Neural cell (in vitro differentiated cells): ENCODE results near the gene NCOA3. TPM values are rescaled to one million over a fixed set of nuclear protein-coding genes. Genes with fewer than 3 reads are reported as not detected.

ENCODE experiments used
- H2AFZ ChIP-seq: fragments of 200-600, 300-800 bp; sonication (generic), shearing (Covaris generic); 2 replicates; pipeline ENCODE4 v1.6.0; 2014; ENCODE audit warnings: low read depth, mild to moderate bottlenecking, antibody characterized with exemption, low read length, moderate library complexity
- H3F3A ChIP-seq: fragments of 200-600 bp; shearing (Covaris generic); 2 replicates; pipeline ENCODE4 v1.6.1; 2016; ENCODE audit warnings: mild to moderate bottlenecking, moderate library complexity, mixed read lengths, antibody characterized with exemption, low read length; ENCODE audit not compliant: insufficient read depth, poor library complexity, severe bottlenecking
- H3K27ac ChIP-seq: fragments of 200-600, 300-800 bp; sonication (generic), shearing (Covaris generic); 2 replicates; pipeline ENCODE4 v1.5.1; 2014; ENCODE audit warnings: mild to moderate bottlenecking, low read length, moderate library complexity
- H3K27me3 ChIP-seq: fragments of 300-800, 200-600 bp; sonication (generic), shearing (Covaris generic); 2 replicates; pipeline ENCODE4 v1.6.0; 2014; ENCODE audit warnings: mild to moderate bottlenecking, low read depth, low read length, moderate library complexity; ENCODE audit not compliant: insufficient read depth
- H3K36me3 ChIP-seq: fragments of 300-800, 200-600 bp; sonication (generic), shearing (Covaris generic); 2 replicates; pipeline ENCODE4 v1.5.1; 2014; ENCODE audit warnings: mild to moderate bottlenecking, antibody characterized with exemption, low read length, moderate library complexity; ENCODE audit not compliant: insufficient read depth
- H3K4me2 ChIP-seq: fragments of 300-800, 200-600 bp; sonication (generic), shearing (Covaris generic); 2 replicates; pipeline ENCODE4 v1.6.0; 2014; ENCODE audit warnings: mild to moderate bottlenecking, low read length
- H3K4me3 ChIP-seq: fragments of 300-800, 200-600 bp; sonication (generic), shearing (Covaris generic); 2 replicates; pipeline ENCODE4 v1.5.1; 2014; ENCODE audit warnings: mild to moderate bottlenecking, low read length, moderate library complexity
- H3K79me2 ChIP-seq: fragments of 200-600 bp; shearing (Covaris generic); replicated peaks from 2 replicates; pipeline ENCODE4 v1.6.0; 2014; ENCODE audit warnings: mild to moderate bottlenecking, low read length, moderate library complexity; ENCODE audit not compliant: insufficient read depth
- H3K9ac ChIP-seq: fragments of 300-800, 200-600 bp; sonication (generic), shearing (Covaris generic); 2 replicates; pipeline ENCODE4 v1.6.1; 2016; ENCODE audit warnings: mild to moderate bottlenecking, low read length, mixed read lengths
- H3K9me2 ChIP-seq: fragments of 200-600 bp; shearing (Covaris generic); 2 replicates; pipeline ENCODE4 v1.6.1; 2016; ENCODE audit warnings: mild to moderate bottlenecking, low read length, mixed read lengths; ENCODE audit not compliant: insufficient read depth
- H3K9me3 ChIP-seq: fragments of 200-600, 300-800 bp; sonication (generic), shearing (Covaris generic); 2 replicates; pipeline ENCODE4 v1.6.1; 2016; ENCODE audit warnings: mild to moderate bottlenecking, mixed run types, low read length, moderate library complexity, mixed read lengths
- H4K20me1 ChIP-seq: fragments of 200-600 bp; shearing (Covaris generic); 2 replicates; pipeline ENCODE4 v1.6.1; 2016; ENCODE audit warnings: mild to moderate bottlenecking, mixed run types; ENCODE audit not compliant: insufficient read depth
- EP300 ChIP-seq: fragments of 450-650 bp; conservative IDR thresholded peaks from 2 replicates; pipeline ENCODE4 v1.6.1; 2014; ENCODE audit warnings: antibody characterized with exemption, mild to moderate bottlenecking, moderate library complexity; ENCODE audit not compliant: poor library complexity, severe bottlenecking
- EZH2 ChIP-seq: fragments of 200-600, 300-800 bp; shearing (Covaris generic), sonication (generic); IDR thresholded peaks from 2 replicates; pipeline ENCODE4 v1.6.1; 2014; ENCODE audit warnings: antibody characterized with exemption, low read length, borderline replicate concordance, mild to moderate bottlenecking; ENCODE audit not compliant: insufficient read depth, poor library complexity, severe bottlenecking
- MXI1 ChIP-seq: fragments of 450-650 bp; conservative IDR thresholded peaks from 2 replicates; pipeline ENCODE4 v1.6.1; 2014; ENCODE audit warnings: antibody characterized with exemption, mild to moderate bottlenecking; ENCODE audit not compliant: poor library complexity, severe bottlenecking
- POLR2AphosphoS5 ChIP-seq: IDR thresholded peaks from 2 replicates; pipeline ENCODE4 v1.6.1; 2012
- RAD21 ChIP-seq: fragments of 450-650 bp; conservative IDR thresholded peaks from 2 replicates; pipeline ENCODE4 v1.6.1; 2014; ENCODE audit warnings: antibody characterized with exemption, mild to moderate bottlenecking, moderate library complexity
- SMC3 ChIP-seq: fragments of 450-650 bp; conservative IDR thresholded peaks from 2 replicates; pipeline ENCODE4 v1.6.1; 2014; ENCODE audit warnings: antibody characterized with exemption, mild to moderate bottlenecking, moderate library complexity; ENCODE audit not compliant: poor library complexity
- TAF1 ChIP-seq: IDR thresholded peaks from 2 replicates; pipeline ENCODE4 v1.6.1; 2012; ENCODE audit warnings: low read depth
- polyA plus RNA-seq: library from polyadenylated mRNA; depleted of rRNA; stranded (reverse); fragments of >200 nt; gene quantifications from 2 replicates; pipeline ENCODE4 v1.2.3, GENCODE V29; 2014
- TF ChIP-seq, protein P1 (sequence below): fragments of 450-650 bp; IDR thresholded peaks from 2 replicates; pipeline ENCODE4 v1.5.1; 2014; ENCODE audit warnings: antibody characterized with exemption, mild to moderate bottlenecking, moderate library complexity; ENCODE audit not compliant: poor library complexity, severe bottlenecking
- TF ChIP-seq, protein P2 (sequence below): IDR thresholded peaks from 2 replicates; pipeline ENCODE4 v1.6.1; 2012; ENCODE audit warnings: borderline replicate concordance

The NCOA3 gene
- polyA plus RNA-seq, 1 donor from 2014 or later: 14.2 TPM

DNA sequence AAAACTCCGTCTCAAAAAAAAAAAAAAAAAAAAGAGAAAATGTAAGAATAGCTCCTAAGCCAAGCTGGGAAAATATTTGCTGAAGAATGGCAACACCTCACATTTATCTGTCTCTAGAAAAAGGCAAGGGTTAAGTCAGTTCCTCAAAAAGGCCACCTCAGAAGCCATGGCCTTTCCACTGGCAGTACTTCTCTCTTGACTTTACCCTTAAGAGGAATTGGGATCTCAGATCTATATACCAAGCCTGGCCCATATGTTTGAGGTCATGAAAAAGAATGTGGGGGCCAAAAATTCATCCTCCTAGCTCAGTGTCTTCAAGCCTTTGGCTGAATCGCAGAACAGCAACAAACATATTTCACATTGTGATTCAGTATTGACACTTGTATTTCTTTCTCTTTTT is 10.9 kb upstream of the NCOA3 start:
- no peak overlapping the region for H3K4me3 ChIP-seq

DNA sequence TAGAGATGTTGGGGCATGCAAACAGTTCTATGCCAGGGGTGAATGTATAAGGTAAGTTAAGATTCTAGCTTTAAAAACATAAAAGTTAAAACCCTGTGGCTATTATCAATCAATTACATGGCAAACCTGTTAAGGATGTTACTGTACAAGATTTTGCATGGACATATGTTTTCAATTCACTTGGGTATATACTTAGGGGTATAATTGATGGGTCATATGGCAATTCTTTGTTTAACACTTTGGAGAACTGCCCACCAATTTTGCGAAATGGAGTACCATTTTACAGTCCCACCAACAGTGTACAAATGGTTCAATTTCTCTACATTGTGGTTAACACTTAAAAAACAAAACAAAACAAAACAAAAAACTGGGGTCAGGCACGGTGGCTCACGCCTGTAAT is 9.4 kb upstream of the NCOA3 start:
- H3K9me3 ChIP-seq: no peaks in the 10 kb centered on the region
- no peak overlapping the region for H3K4me3 ChIP-seq
- no peak overlapping the region for H2AFZ ChIP-seq
- no peak for TF ChIP-seq EP300
- TF ChIP-seq POLR2AphosphoS5: no peak
- no peak for TF ChIP-seq TAF1
- no peak for TF ChIP-seq MXI1
- TF ChIP-seq EZH2: no peak
- no peak for TF ChIP-seq SMC3
- TF ChIP-seq RAD21: no peak
- TF ChIP-seq, protein P1, sequence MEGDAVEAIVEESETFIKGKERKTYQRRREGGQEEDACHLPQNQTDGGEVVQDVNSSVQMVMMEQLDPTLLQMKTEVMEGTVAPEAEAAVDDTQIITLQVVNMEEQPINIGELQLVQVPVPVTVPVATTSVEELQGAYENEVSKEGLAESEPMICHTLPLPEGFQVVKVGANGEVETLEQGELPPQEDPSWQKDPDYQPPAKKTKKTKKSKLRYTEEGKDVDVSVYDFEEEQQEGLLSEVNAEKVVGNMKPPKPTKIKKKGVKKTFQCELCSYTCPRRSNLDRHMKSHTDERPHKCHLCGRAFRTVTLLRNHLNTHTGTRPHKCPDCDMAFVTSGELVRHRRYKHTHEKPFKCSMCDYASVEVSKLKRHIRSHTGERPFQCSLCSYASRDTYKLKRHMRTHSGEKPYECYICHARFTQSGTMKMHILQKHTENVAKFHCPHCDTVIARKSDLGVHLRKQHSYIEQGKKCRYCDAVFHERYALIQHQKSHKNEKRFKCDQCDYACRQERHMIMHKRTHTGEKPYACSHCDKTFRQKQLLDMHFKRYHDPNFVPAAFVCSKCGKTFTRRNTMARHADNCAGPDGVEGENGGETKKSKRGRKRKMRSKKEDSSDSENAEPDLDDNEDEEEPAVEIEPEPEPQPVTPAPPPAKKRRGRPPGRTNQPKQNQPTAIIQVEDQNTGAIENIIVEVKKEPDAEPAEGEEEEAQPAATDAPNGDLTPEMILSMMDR: no peak
- no peak overlapping the region for H3K4me2 ChIP-seq
- H3K36me3 ChIP-seq: no peaks in the 10 kb centered on the region
- H3K9ac ChIP-seq: no peak overlapping the region
- no peak overlapping the region for H3K27ac ChIP-seq
- H3K9me2 ChIP-seq: no peaks in the 10 kb centered on the region
- no peaks in the 10 kb centered on the region for H3F3A ChIP-seq
- H3K27me3 ChIP-seq: no peaks in the 10 kb centered on the region
- no peaks in the 10 kb centered on the region for H3K79me2 ChIP-seq
- no peaks in the 10 kb centered on the region for H4K20me1 ChIP-seq

More for the DNA sequence above, 10.9 kb upstream of the NCOA3 start:
- H3K9ac ChIP-seq: no peak overlapping the region
- no peaks in the 10 kb centered on the region for H3K79me2 ChIP-seq
- no peak overlapping the region for H3K27ac ChIP-seq
- H3K4me2 ChIP-seq: no peak overlapping the region
- no peaks in the 10 kb centered on the region for H3K9me2 ChIP-seq
- no peaks in the 10 kb centered on the region for H3K27me3 ChIP-seq
- no peaks in the 10 kb centered on the region for H3K36me3 ChIP-seq
- H2AFZ ChIP-seq: no peak overlapping the region
- H3K9me3 ChIP-seq: no peaks in the 10 kb centered on the region
- TF ChIP-seq MXI1 (no peak), RAD21 (no peak)
- TF ChIP-seq, protein P2, sequence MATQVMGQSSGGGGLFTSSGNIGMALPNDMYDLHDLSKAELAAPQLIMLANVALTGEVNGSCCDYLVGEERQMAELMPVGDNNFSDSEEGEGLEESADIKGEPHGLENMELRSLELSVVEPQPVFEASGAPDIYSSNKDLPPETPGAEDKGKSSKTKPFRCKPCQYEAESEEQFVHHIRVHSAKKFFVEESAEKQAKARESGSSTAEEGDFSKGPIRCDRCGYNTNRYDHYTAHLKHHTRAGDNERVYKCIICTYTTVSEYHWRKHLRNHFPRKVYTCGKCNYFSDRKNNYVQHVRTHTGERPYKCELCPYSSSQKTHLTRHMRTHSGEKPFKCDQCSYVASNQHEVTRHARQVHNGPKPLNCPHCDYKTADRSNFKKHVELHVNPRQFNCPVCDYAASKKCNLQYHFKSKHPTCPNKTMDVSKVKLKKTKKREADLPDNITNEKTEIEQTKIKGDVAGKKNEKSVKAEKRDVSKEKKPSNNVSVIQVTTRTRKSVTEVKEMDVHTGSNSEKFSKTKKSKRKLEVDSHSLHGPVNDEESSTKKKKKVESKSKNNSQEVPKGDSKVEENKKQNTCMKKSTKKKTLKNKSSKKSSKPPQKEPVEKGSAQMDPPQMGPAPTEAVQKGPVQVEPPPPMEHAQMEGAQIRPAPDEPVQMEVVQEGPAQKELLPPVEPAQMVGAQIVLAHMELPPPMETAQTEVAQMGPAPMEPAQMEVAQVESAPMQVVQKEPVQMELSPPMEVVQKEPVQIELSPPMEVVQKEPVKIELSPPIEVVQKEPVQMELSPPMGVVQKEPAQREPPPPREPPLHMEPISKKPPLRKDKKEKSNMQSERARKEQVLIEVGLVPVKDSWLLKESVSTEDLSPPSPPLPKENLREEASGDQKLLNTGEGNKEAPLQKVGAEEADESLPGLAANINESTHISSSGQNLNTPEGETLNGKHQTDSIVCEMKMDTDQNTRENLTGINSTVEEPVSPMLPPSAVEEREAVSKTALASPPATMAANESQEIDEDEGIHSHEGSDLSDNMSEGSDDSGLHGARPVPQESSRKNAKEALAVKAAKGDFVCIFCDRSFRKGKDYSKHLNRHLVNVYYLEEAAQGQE: no peak
- TF ChIP-seq, protein P1: no peak
- no peaks in the 10 kb centered on the region for H3F3A ChIP-seq
- H4K20me1 ChIP-seq: no peaks in the 10 kb centered on the region
